H1 (cell line): ENCODE results near the gene MAGI2. TPM values are rescaled to one million over a fixed set of nuclear protein-coding genes. Genes with fewer than 3 reads are reported as not detected.

ENCODE experiments used
- CBX8 ChIP-seq: fragments of 300-800, 300-1000 bp; sonication (generic); IDR thresholded peaks from 2 replicates; pipeline ENCODE4 v1.7.1; 2016; ENCODE audit warnings: low read depth, low read length, borderline replicate concordance
- EGR1 ChIP-seq: IDR thresholded peaks from 2 replicates; pipeline ENCODE4 v1.6.1; 2011; ENCODE audit warnings: low read depth, low read length, borderline replicate concordance
- EZH2 ChIP-seq: fragments of 200-600 bp; sonication (generic); IDR thresholded peaks from 2 replicates; pipeline ENCODE4 v1.7.1; 2012; ENCODE audit warnings: low read depth, mild to moderate bottlenecking, moderate library complexity, low read length, inconsistent platforms; ENCODE audit not compliant: severe bottlenecking
- FOSL1 ChIP-seq: IDR thresholded peaks from 2 replicates; pipeline ENCODE4 v1.6.1; 2011; ENCODE audit warnings: mild to moderate bottlenecking, low read depth, low read length, moderate library complexity; ENCODE audit not compliant: insufficient read depth
- HDAC2 ChIP-seq, 2 experiments: fragments of 300-600 bp in 1 of 2; sonication (generic) in 1 of 2; IDR thresholded peaks; 2 replicates each; pipeline ENCODE4 v1.6.1; 2011 to 2012; ENCODE audit warnings: low read depth in 2 of 2, low read length in 2 of 2, mild to moderate bottlenecking in 2 of 2, moderate library complexity in 2 of 2, borderline replicate concordance in 1 of 2, inconsistent platforms in 1 of 2
- HDAC6 ChIP-seq: IDR thresholded peaks from one replicate; pipeline ENCODE4 v1.7.1; 2012; ENCODE audit warnings: low read depth, mild to moderate bottlenecking, inconsistent platforms, low read length, moderate library complexity
- MAFK ChIP-seq: IDR thresholded peaks from 2 replicates; pipeline ENCODE4 v1.6.1; 2012; ENCODE audit warnings: low read depth, mild to moderate bottlenecking, improper control_type of control experiment, low read length
- SAP30 ChIP-seq: fragments of 300-600 bp; sonication (generic); IDR thresholded peaks from 2 replicates; pipeline ENCODE4 v1.7.1; 2012; ENCODE audit warnings: low read length, moderate library complexity, mild to moderate bottlenecking, inconsistent platforms; ENCODE audit not compliant: insufficient read depth, insufficient replicate concordance
- SIN3A ChIP-seq, 2 experiments: IDR thresholded peaks in 1 of 2; conservative IDR thresholded peaks in 1 of 2; 2 replicates each; pipeline ENCODE4 v1.6.1; 2011 to 2012; ENCODE audit warnings: low read length in 2 of 2, improper control_type of control experiment in 1 of 2, low read depth in 1 of 2, mild to moderate bottlenecking in 1 of 2
- TAF7 ChIP-seq: optimal IDR thresholded peaks from 2 replicates; pipeline ENCODE3; 2011; ENCODE audit warnings: low read depth, mild to moderate bottlenecking, inconsistent platforms, low read length, moderate library complexity, borderline replicate concordance
- polyA plus RNA-seq, 7 experiments: library from polyadenylated mRNA; depleted of rRNA in 3 of 7; stranded (reverse) in 5 of 7; unstranded in 2 of 7; fragments of >200 nt in 5 of 7; fragments of 200-250 nt in 2 of 7; gene quantifications; 1 replicate in 5 of 7; 2 replicates in 1 of 7; 4 replicates in 1 of 7; pipeline versions ENCODE4 v1.2.1 to v1.2.3, GENCODE V29; 2011 to 2013; ENCODE audit warnings: missing spikeins in 2 of 7, mixed read lengths in 2 of 7
- total RNA-seq: library from RNA; stranded (reverse); fragmentation: NEBNext Ultra II Directional; extraction: Animal tissue kit (Norgen Biotek cat#: 25700); gene quantifications from 2 replicates; pipeline ENCODE4 v1.2.1, GENCODE V29; 2021

Gene MAGI2
- total and polyA plus RNA-seq, 2 of the 8 experiments (the other 6 are each of a cell fraction or from before 2014, with no cell fraction given): 6.0 to 27.3 TPM

GRCh38 chr7:78770422-78771410 lies 682.8 kb downstream of the MAGI2 start (continued):
- TF ChIP-seq HDAC2 (IDR thresholded peaks at IDR 0.05; ENCODE audit: borderline replicate concordance in 1 of 2, low read depth in 2 of 2, low read length in 2 of 2) (peak; percentile 82; a peak in 3 of 4 replicates), TAF7 (no peak), MAFK (peak; percentile 98), SIN3A (conservative IDR thresholded peaks at IDR 0.05 in 1 of 2, IDR thresholded peaks at IDR 0.05 in 1 of 2; ENCODE audit: low read depth in 1 of 2, low read length in 2 of 2) (peak; percentile 87 to 93; a peak in 2 of 4 replicates), CBX8 (no peak), SAP30 (peak; percentile 73), FOSL1 (no peak), HDAC6 (no peak), EGR1 (peak; percentile 39; the same call in 1 of the 2 replicates), EZH2 (no peak)
- TF ChIP-seq, all 59 proteins: peak for 17
